ENCODE results near the gene HSFX4. TPM values are rescaled to one million over a fixed set of nuclear protein-coding genes. Genes with fewer than 3 reads are reported as not detected.

HSFX4 gene
- total and polyA plus RNA-seq, 2 of the 13 experiments (the other 11 are each of a cell fraction or from before 2014, with no cell fraction given) = not detected

- BruUV-seq (replicated peaks) = no TSS peak
- Histone ChIP-seq H3K27me3 (ENCODE audit: control insufficient read depth in 1 of 2, insufficient read depth in 2 of 2, low read length in 2 of 2) (no peaks in the 10 kb centered on the region), H2AFZ (ENCODE audit: low read length) (no peak overlapping the region), H3K4me1 (ENCODE audit: insufficient read depth, low read length) (no peaks in the 10 kb centered on the region), H3K9ac (ENCODE audit: insufficient read depth, low read depth, low read length) (no peak overlapping the region), H3K4me3 (replicated peaks in 1 of 3; ENCODE audit: insufficient read depth in 1 of 3, low read depth in 2 of 3, low read length in 3 of 3) (no peak overlapping the region), H3K9me3 (ENCODE audit: low read length) (no peaks in the 10 kb centered on the region), H3K4me2 (ENCODE audit: low read depth, low read length) (no peak overlapping the region), H3K79me2 (ENCODE audit: insufficient read depth, low read length) (no peaks in the 10 kb centered on the region), H4K20me1 (ENCODE audit: insufficient read depth, low read length) (no peaks in the 10 kb centered on the region), H3K27ac (ENCODE audit: extremely low read length, insufficient read depth, low read length) (no peak overlapping the region), H3K36me3 (replicated peaks in 1 of 2; ENCODE audit: control insufficient read depth in 1 of 2, insufficient read depth in 2 of 2, low read length in 2 of 2) (no peaks in the 10 kb centered on the region)
- TF ChIP-seq ZNF572 (CRISPR knock-in tag; IDR thresholded peaks at IDR 0.05) = no peak
- TF ChIP-seq MAFK (conservative IDR thresholded peaks at IDR 0.05 in 1 of 2, IDR thresholded peaks at IDR 0.05 in 1 of 2; ENCODE audit: low read length in 2 of 2) = peak; percentile 9 to 67; a peak in 2 of 4 replicates
- CTCF ChIA-PET (ENCODE audit: low intra/inter-chr PET ratio, low total read pairs) = no interaction called here
- ATAC-seq = no peak
- intact Hi-C loops (cut with micrococcal nuclease; ENCODE audit: unreplicated experiment) = no loop called here
- FAIRE-seq = no peak
- in situ Hi-C loops (cut with HindIII; ENCODE audit: extremely low pct_ligation_motif_present, low pct_unique_long_range_greater_than_20kb) = no loop called here
- POLR2A ChIA-PET = no interaction called here
- DNase-seq (ENCODE audit: low spot score) = no peak
These were observed 20.6 kb upstream of the HSFX4 start for GRCh38 chrX:149908727-149909126.

GRCh38 chrX:149909324-149910177 is 19.8 kb upstream of the HSFX4 start:
- ChIA-PET POLR2A (no interaction called here), CTCF (ENCODE audit: low intra/inter-chr PET ratio, low total read pairs) (no interaction called here)
- H3K4me1 ChIP-seq (ENCODE audit: insufficient read depth, low read length) = no peaks in the 10 kb centered on the region
- WGBS (ENCODE audit: low lambda C conversion rate) = 40% methylated on average over 1 of the region's 4 CpGs
- H3K4me2 ChIP-seq (ENCODE audit: low read depth, low read length) = no peak overlapping the region
- DNase-seq (ENCODE audit: low spot score) (no peak), ATAC-seq (peak; percentile 88), FAIRE-seq (no peak)
- no peak overlapping the region for H3K27ac ChIP-seq (ENCODE audit: extremely low read length, insufficient read depth, low read length)
- H2AFZ ChIP-seq (ENCODE audit: low read length) = no peak overlapping the region
- no peaks in the 10 kb centered on the region for H4K20me1 ChIP-seq (ENCODE audit: insufficient read depth, low read length)
- TF ChIP-seq MBD4 (IDR thresholded peaks at IDR 0.05; ENCODE audit: borderline replicate concordance, low read length) (no peak), SP4 (CRISPR knock-in tag; IDR thresholded peaks at IDR 0.05) (no peak), ZFP41 (CRISPR knock-in tag; IDR thresholded peaks at IDR 0.05; ENCODE audit: borderline replicate concordance) (no peak), ZNF33B (CRISPR knock-in tag; IDR thresholded peaks at IDR 0.05) (no peak), TOE1 (CRISPR knock-in tag; IDR thresholded peaks at IDR 0.05) (no peak), PITX1 (CRISPR knock-in tag; IDR thresholded peaks at IDR 0.05) (no peak), ZNF598 (CRISPR knock-in tag; IDR thresholded peaks at IDR 0.05; ENCODE audit: borderline replicate concordance) (no peak), ZNF530 (CRISPR knock-in tag; IDR thresholded peaks at IDR 0.05; ENCODE audit: low read depth) (no peak), ZNF737 (CRISPR knock-in tag; IDR thresholded peaks at IDR 0.05; ENCODE audit: borderline replicate concordance) (no peak), GLI4 (CRISPR knock-in tag; IDR thresholded peaks at IDR 0.05; ENCODE audit: borderline replicate concordance) (no peak), ZSCAN9 (CRISPR knock-in tag; IDR thresholded peaks at IDR 0.05; ENCODE audit: borderline replicate concordance) (no peak), ZNF354B (CRISPR knock-in tag; IDR thresholded peaks at IDR 0.05) (no peak), ZNF143 (CRISPR knock-in tag; IDR thresholded peaks at IDR 0.05) (no peak), POLR2A (IDR thresholded peaks at IDR 0.05; ENCODE audit: insufficient read depth in 1 of 2, low read depth in 2 of 2, low read length in 2 of 2) (no peak)
- TF ChIP-seq, protein P1, sequence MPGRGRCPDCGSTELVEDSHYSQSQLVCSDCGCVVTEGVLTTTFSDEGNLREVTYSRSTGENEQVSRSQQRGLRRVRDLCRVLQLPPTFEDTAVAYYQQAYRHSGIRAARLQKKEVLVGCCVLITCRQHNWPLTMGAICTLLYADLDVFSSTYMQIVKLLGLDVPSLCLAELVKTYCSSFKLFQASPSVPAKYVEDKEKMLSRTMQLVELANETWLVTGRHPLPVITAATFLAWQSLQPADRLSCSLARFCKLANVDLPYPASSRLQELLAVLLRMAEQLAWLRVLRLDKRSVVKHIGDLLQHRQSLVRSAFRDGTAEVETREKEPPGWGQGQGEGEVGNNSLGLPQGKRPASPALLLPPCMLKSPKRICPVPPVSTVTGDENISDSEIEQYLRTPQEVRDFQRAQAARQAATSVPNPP (CRISPR knock-in tag; IDR thresholded peaks at IDR 0.05) = no peak
- H3K9me3 ChIP-seq (ENCODE audit: low read length) = no peaks in the 10 kb centered on the region
- no peak overlapping the region for H3K9ac ChIP-seq (ENCODE audit: insufficient read depth, low read depth, low read length)
- in situ Hi-C loops (cut with HindIII; ENCODE audit: extremely low pct_ligation_motif_present, low pct_unique_long_range_greater_than_20kb) (no loop called here), intact Hi-C loops (cut with micrococcal nuclease; ENCODE audit: unreplicated experiment) (no loop called here)
- no TSS peak for BruUV-seq (replicated peaks)
- no peaks in the 10 kb centered on the region for H3K36me3 ChIP-seq (replicated peaks in 1 of 2; ENCODE audit: control insufficient read depth in 1 of 2, insufficient read depth in 2 of 2, low read length in 2 of 2)
- H3K4me3 ChIP-seq (replicated peaks in 1 of 3; ENCODE audit: insufficient read depth in 1 of 3, low read depth in 2 of 3, low read length in 3 of 3) = no peak overlapping the region
- H3K79me2 ChIP-seq (ENCODE audit: insufficient read depth, low read length) = no peaks in the 10 kb centered on the region
- H3K27me3 ChIP-seq (ENCODE audit: control insufficient read depth in 1 of 2, insufficient read depth in 2 of 2, low read length in 2 of 2) = no peaks in the 10 kb centered on the region

Measured in HepG2 (cell line).